GM04504 (cell line): ENCODE data around the gene EXOSC7.
"Not testable (repeated sequence)": the region's sequence is repeated elsewhere in the genome, so short reads cannot be mapped to it uniquely, and the experiment has no call there.

Experiments
- DNase-seq: peaks from one replicate; pipeline ENCODE4 v3.0.0-alpha.2; 2012; ENCODE audit warnings: low read depth

The EXOSC7 gene

DNA sequence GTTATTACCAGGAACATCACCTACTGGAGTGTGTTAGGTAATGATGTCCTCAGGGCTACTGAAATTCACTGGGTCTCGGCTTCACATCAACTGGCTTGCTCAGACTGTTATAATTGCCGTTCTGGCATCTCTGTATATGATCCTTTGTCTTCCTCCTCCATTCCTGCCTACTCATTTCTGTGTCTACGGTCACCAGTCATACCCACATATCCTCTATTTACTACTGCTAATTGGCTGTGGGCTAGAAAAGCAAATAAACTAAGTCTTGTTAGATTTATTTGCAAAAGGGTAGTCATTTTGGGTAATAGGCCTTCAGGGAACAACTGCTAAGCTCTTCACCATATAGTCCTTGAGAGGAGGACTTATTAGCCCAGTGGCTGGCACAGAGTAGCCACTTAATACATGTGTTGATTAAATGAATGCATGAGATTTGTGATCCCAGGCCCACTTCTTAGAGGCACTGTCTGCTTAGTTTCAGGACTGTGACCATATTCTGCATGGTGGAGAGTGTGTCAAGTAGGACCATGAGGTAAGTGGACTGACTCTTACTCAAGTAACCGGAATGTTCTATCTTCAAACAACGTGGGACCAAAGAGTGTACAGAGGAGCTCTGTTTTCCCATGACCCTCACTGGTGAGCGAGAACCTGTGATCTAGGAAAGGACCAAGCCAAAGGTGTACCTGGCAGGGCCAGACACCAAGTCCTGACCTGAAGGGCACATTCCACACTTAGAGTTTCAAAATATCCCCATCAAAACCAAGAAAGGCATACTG lies 13.2 kb upstream of the EXOSC7 start:
- DNase-seq = no peak

GRCh38 chr3:44963571-44964325 lies 12.3 kb upstream of the EXOSC7 start:
- no peak for DNase-seq

GRCh38 chr3:44965165-44965564 lies 10.9 kb upstream of the EXOSC7 start:
- no peak for DNase-seq

DNA sequence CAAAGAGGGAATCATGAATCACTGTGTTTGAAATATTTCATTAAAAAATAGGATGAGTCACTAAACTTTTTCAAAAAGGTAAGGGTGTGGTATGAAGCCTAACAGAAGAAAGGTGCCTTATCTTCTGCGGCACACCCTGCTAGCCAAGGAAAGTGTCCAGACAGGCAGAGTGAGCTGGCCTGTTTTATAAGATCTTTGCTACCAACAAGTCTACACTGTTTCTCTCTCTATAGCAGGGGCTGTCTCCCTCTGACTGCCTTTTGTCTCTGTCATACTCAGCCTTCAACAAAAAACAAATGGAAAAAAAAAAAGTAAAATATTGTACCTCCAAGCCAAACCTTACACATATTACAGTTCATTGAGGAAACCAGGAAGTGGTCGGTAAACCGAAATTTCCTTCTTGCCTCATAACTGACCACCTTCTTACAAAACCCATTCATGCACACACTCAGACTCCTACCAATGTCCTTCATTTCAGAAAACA lies 9.2 kb upstream of the EXOSC7 start:
- DNase-seq = no peak

DNA sequence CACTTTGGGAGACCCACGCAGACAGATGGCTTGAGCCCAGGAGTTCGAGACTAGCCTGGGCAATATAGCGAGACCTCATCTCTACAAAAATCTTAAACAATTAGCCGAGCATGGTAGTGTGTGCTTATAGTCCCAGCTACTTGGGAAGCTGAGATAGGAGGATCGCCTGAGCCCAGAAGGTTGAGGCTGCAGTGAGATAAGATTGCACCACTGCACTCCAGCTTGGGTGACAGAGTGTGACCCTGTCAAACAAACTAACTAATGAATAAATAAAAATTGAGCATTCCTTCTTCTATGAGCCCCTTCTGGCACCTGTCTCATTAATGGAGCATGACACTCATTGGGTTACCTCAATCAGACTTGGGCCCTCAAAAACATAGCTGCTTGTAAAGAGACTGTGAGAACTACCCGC lies 7.6 kb upstream of the EXOSC7 start:
- no peak for DNase-seq

- no peak for DNase-seq
These were observed 6.8 kb upstream of the EXOSC7 start for GRCh38 chr3:44969154-44969827.

DNA sequence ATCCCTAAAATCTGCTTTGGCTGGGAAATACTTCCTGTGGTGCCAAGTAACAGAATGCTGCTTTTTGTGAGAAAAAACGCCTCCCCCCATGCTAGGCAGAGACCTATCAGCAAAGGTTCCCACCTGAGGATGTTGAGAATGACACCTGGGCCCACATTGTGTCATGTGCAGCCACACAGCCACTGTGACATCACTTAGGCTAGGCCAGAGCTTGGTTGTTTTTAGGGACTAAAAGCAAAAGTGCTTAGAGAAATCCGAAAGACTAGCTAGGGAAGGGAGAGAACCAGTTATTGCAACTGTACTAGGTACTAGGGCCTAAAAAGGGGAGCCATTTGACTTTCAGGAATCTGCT lies 6.2 kb upstream of the EXOSC7 start:
- no peak for DNase-seq

GRCh38 chr3:44970926-44971490 lies 5.0 kb upstream of the EXOSC7 start:
- no peak for DNase-seq

DNA sequence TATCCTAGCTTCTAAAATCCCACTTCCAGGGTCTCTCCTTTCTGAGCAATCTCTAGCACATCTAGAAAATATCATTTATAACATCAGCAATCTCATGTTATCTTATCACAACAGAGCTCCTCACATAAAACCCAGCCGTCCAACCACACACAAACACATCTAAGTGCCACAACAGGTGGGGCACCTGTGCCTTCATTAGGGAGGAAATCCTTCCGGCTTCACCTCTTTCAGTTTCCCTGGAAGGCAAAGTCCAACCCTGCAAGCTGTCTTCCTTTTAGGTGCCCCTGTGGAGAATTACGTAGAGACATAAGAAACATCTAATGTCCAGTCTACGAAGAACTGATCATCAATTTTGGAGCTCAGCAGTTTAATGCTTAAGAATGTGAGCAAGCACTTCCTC lies 1.6 kb upstream of the EXOSC7 start:
- DNase-seq = no peak

DNA sequence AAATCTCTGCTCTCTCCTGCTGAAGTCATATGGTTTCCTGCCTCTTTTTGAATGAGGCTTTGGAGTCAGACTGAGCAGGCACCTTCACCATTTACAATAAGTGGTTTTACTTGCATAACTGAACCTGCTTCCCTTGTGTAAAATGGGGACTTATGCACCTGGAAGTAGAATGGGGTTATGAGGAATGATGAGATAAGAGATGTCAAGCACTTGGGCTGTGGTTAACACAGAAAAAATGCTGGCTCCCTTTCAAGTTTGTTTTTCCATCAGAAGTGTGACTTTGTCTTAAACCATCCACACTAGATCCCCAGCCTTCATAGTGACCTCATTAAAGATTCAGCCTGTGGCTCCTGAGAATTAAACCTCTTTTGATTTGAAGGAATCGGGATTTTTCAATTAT lies 5.2 kb downstream of the EXOSC7 start:
- no peak for DNase-seq

DNA sequence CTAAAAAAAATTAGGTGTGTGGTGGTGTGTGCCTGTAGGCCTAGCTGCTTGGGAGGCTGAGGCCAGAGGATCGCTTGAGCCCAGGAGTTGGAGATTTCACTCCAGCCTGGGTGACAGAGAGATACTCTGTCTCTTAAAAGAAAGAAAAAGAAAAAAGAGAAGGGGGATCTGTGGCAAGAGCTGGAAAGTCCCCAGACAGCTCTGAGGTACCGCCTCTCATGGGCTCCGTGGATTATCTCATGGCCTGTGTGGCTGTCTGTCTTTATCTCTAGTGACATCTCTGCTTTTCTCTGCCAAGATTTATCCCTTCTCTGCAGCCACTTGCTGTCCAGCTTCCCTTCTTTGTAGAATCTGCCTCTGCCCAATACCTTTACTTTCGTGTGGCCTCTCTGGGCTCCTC lies 5.7 kb downstream of the EXOSC7 start:
- no peak for DNase-seq

GRCh38 chr3:44982817-44983216 lies 6.8 kb downstream of the EXOSC7 start:
- DNase-seq = no peak

GRCh38 chr3:44983484-44983941 lies 7.5 kb downstream of the EXOSC7 start:
- no peak for DNase-seq

- DNase-seq = no peak
These were observed 8.3 kb downstream of the EXOSC7 start for GRCh38 chr3:44984335-44984734.

GRCh38 chr3:44986330-44986729 lies 10.3 kb downstream of the EXOSC7 start:
- not testable (repeated sequence) for DNase-seq

DNA sequence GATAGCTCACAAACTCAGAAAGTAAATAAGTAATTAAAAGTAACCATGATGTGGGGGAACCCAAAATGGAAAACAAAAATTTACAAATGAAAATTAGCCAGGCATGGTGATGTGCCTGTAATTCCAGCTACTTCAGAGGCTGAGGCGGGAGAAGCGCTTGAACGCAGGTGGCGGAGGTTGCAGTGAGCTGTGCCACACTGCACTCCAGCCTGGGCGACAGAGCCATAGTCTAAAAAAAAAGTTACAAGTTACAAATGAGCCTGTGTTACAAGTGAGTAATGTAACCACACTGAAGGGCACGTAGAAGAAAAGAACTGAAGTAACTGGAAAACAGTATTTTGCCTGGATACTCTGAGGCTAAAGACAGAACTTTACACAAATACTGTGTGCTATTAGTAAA lies 11.3 kb downstream of the EXOSC7 start:
- DNase-seq = no peak

GRCh38 chr3:44988073-44988472 lies 12.0 kb downstream of the EXOSC7 start:
- no peak for DNase-seq

- no peak for DNase-seq
These were observed 13.1 kb downstream of the EXOSC7 start for GRCh38 chr3:44989141-44989540.

- DNase-seq = no peak
These were observed 13.8 kb downstream of the EXOSC7 start for GRCh38 chr3:44989636-44990373.

DNA sequence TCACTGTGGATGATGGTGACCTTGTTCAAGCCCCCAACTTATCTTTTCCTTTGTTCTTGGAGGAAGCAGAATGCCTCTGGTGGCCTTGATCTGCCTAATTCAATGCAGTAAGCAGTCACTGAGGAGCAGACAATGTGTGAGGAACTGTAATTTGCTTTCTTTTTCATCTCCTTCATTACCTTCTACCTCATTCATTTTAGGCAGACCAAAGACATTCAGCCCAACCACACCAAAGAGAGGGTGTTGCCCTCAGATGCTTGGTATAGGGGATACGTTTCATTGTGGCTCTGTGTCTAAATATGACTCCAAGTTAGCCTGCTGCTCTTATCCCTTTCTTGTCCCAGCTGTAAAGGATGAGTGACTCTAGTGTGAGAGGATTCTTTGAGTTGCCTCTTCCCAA lies 15.3 kb downstream of the EXOSC7 start:
- DNase-seq = no peak

DNA sequence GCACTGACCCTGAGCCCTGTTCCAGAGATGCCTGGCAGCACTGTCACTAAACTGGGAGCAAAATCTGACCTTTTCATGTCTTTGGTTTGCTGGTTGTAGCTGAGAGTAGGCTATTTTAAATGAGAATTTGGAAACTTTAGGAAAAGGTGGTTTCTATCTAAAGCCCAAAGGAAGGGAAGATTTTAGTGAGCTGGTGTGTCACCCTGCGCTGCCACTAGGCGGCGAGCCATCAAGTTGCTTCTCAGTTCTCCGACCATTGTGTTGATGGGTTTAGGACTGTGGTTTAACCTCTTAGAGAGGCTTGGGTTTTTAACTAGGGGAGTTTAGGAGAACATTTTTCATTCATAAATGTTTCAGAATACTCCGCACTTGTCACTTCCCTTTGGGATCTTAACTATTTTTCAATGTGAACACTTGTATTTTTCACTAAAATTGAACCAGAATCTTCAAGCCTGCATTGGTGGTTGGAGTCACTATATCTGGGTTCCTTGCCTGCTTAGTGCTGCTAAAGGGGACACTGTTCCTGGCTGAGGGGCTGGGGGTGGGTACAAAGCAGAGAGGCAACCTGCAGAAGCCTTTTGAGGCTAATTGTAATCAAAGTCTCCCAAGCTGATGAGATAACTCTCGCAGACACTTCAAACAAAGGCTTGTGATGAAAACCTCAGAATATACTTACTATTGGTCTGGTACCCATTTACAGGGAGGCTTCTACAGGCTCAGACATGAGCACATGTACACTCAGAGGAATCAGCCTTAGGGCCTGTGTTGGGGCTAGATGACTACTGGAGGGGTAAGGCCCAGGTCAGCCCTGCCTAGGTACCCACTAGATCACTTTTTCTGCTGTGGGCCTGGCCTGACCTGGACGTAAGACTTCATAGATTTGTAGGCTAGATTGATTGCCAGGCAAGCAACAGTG lies 16.8 kb downstream of the EXOSC7 start:
- no peak for DNase-seq
